HepG2 (cell line): ENCODE data around the gene RNF5. TPM values are rescaled to one million over a fixed set of nuclear protein-coding genes. Genes with fewer than 3 reads are reported as not detected.

Source experiments
- ATAC-seq: fragments of 200-7000 bp; cut with Tn5 transposase; 3 replicates; pipeline ENCODE4 v1.9.1; 2020; ENCODE audit warnings: mild to moderate bottlenecking, moderate library complexity
- BruUV-seq: library from RNA; stranded (reverse); fragments of 400-500 nt; replicated peaks from 2 replicates; lab custom pipeline; 2021; lab: Mats Ljungman, UMichigan
- CTCF ChIA-PET: fragments of 300-600 bp; formaldehyde crosslinking; extraction: SDS; loops from one replicate; lab custom pipeline; 2021; ENCODE audit warnings: low total read pairs, inconsistent platforms, low intra/inter-chr PET ratio; lab: Yijun Ruan, JAX
- POLR2A ChIA-PET: fragments of 350-600 bp; sonication (Branson Sonifier 250); formaldehyde crosslinking; loops from one replicate; lab custom pipeline; 2020; ENCODE audit warnings: antibody characterized with exemption, inconsistent platforms; lab: Yijun Ruan, JAX
- DNase-seq: peaks from one replicate; pipeline ENCODE4 v3.0.0-alpha.2; 2015; ENCODE audit warnings: low spot score
- FAIRE-seq: peaks from 3 replicates; lab custom pipeline; 2011; peaks lifted over from hg19 to GRCh38; lab: Jason Lieb, UNC
- H2AFZ ChIP-seq: one replicate; pipeline ENCODE4 v1.6.1; 2011; ENCODE audit warnings: low read length, inconsistent platforms
- H3K27ac ChIP-seq: fragments of 300-600 bp; 3 replicates; pipeline ENCODE4 v1.8.0; 2011; ENCODE audit warnings: mixed run types, mild to moderate bottlenecking, mixed read lengths, low read length, inconsistent platforms; ENCODE audit not compliant: insufficient read depth; ENCODE audit errors: extremely low read length
- H3K27me3 ChIP-seq, 2 experiments: fragments of 200-600 bp in 1 of 2; 2 replicates in 1 of 2; 3 replicates in 1 of 2; pipeline versions ENCODE4 v1.6.0 to v1.8.0; 2011; ENCODE audit warnings: low read length in 2 of 2, mild to moderate bottlenecking in 2 of 2, moderate library complexity in 2 of 2, inconsistent platforms in 1 of 2; ENCODE audit not compliant: insufficient read depth in 2 of 2, control insufficient read depth in 1 of 2
- H3K36me3 ChIP-seq, 2 experiments: fragments of 200-600 bp in 1 of 2; replicated peaks in 1 of 2; 2 replicates in 1 of 2; 3 replicates in 1 of 2; pipeline versions ENCODE4 v1.5.1 to v1.8.0; 2011; ENCODE audit warnings: low read length in 2 of 2, inconsistent platforms in 1 of 2; ENCODE audit not compliant: insufficient read depth in 2 of 2, control insufficient read depth in 1 of 2
- H3K4me1 ChIP-seq: 2 replicates; pipeline ENCODE4 v1.5.1; 2012; ENCODE audit warnings: low read length, inconsistent platforms; ENCODE audit not compliant: insufficient read depth
- H3K4me2 ChIP-seq: 2 replicates; pipeline ENCODE4 v1.6.0; 2011; ENCODE audit warnings: low read depth, low read length, inconsistent platforms
- H3K4me3 ChIP-seq, 3 experiments: fragments of 200-600 bp in 1 of 3; sonication (generic), shearing (Covaris generic) in 1 of 3; replicated peaks in 1 of 3; 2 replicates each; pipeline ENCODE4 v1.5.1; 2011 to 2016; ENCODE audit warnings: low read length in 3 of 3, inconsistent platforms in 2 of 3, low read depth in 2 of 3, mild to moderate bottlenecking in 2 of 3, control low read depth in 1 of 3, mixed read lengths in 1 of 3; ENCODE audit not compliant: insufficient read depth in 1 of 3
- H3K79me2 ChIP-seq: one replicate; pipeline ENCODE4 v1.6.1; 2011; ENCODE audit warnings: low read length, inconsistent platforms; ENCODE audit not compliant: insufficient read depth
- H3K9ac ChIP-seq: 2 replicates; pipeline ENCODE4 v1.6.0; 2011; ENCODE audit warnings: mild to moderate bottlenecking, low read depth, low read length, inconsistent platforms; ENCODE audit not compliant: insufficient read depth
- H3K9me3 ChIP-seq: 2 replicates; pipeline ENCODE4 v1.5.1; 2012; ENCODE audit warnings: mild to moderate bottlenecking, low read length
- H4K20me1 ChIP-seq: 2 replicates; pipeline ENCODE4 v1.6.0; 2011; ENCODE audit warnings: inconsistent platforms, mild to moderate bottlenecking, low read length, moderate library complexity; ENCODE audit not compliant: insufficient read depth
- BHLHE40 ChIP-seq: IDR thresholded peaks from 2 replicates; pipeline ENCODE4 v1.6.1; 2011; ENCODE audit warnings: low read length, improper control_type of control experiment
- GATAD1 ChIP-seq: IDR thresholded peaks from 2 replicates; pipeline ENCODE4 v1.6.1; 2016; ENCODE audit warnings: missing genetic modification reagents, missing compliant biosample characterization
- JUN ChIP-seq: sonication (generic); formaldehyde crosslinking; IDR thresholded peaks from 2 replicates; pipeline ENCODE4 v1.4.0; 2020; ENCODE audit warnings: mild to moderate bottlenecking, missing genetic modification reagents
- NFIB ChIP-seq: sonication (generic); formaldehyde crosslinking; IDR thresholded peaks from 2 replicates; pipeline ENCODE4 v1.9.0; 2021; ENCODE audit warnings: missing genetic modification reagents, mild to moderate bottlenecking, borderline replicate concordance
- NFIC ChIP-seq: IDR thresholded peaks from 2 replicates; pipeline ENCODE4 v1.6.1; 2012; ENCODE audit warnings: mild to moderate bottlenecking, low read length, inconsistent platforms
- RFXANK ChIP-seq: IDR thresholded peaks from 2 replicates; pipeline ENCODE4 v1.6.1; 2016
- SMAD9 ChIP-seq: sonication (generic); formaldehyde crosslinking; IDR thresholded peaks from 2 replicates; pipeline ENCODE4 v1.5.1; 2020; ENCODE audit warnings: mild to moderate bottlenecking, missing genetic modification reagents
- SP4 ChIP-seq: sonication (generic); formaldehyde crosslinking; IDR thresholded peaks from 2 replicates; pipeline ENCODE4 v1.8.1; 2023; ENCODE audit warnings: mild to moderate bottlenecking, missing genetic modification reagents
- TCF7 ChIP-seq: sonication (generic); IDR thresholded peaks from 2 replicates; pipeline ENCODE4 v1.6.1; 2016; ENCODE audit warnings: antibody characterized with exemption, low read depth
- ZNF3 ChIP-seq: IDR thresholded peaks from 2 replicates; pipeline ENCODE4 v1.7.0; 2017; ENCODE audit warnings: inconsistent platforms
- ZNF407 ChIP-seq: sonication (generic); formaldehyde crosslinking; IDR thresholded peaks from one replicate; pipeline ENCODE4 v1.5.1; 2020; ENCODE audit warnings: mild to moderate bottlenecking, missing genetic modification reagents; ENCODE audit errors: not compliant biosample characterization
- ZNF558 ChIP-seq: sonication (generic); formaldehyde crosslinking; IDR thresholded peaks from 2 replicates; pipeline ENCODE4 v1.9.0; 2022; ENCODE audit warnings: mild to moderate bottlenecking, missing genetic modification reagents, borderline replicate concordance
- ZNF576 ChIP-seq: sonication (generic); formaldehyde crosslinking; IDR thresholded peaks from 2 replicates; pipeline ENCODE4 v1.4.0; 2020; ENCODE audit warnings: mild to moderate bottlenecking, missing genetic modification reagents
- ZNF607 ChIP-seq: sonication (generic); formaldehyde crosslinking; IDR thresholded peaks from 2 replicates; pipeline ENCODE4 v1.5.1; 2020; ENCODE audit warnings: missing genetic modification reagents, mild to moderate bottlenecking, borderline replicate concordance
- ZNF619 ChIP-seq: sonication (generic); formaldehyde crosslinking; IDR thresholded peaks from 2 replicates; pipeline ENCODE4 v1.4.0; 2020; ENCODE audit warnings: mild to moderate bottlenecking, missing genetic modification reagents
- WGBS: methylation state at CpG from one replicate; pipeline ENCODE4 v1.1.6; 2017; ENCODE audit warnings: low lambda C conversion rate; 5-methylcytosine and 5-hydroxymethylcytosine counted together
- in situ Hi-C: cut with HindIII; loops from 2 replicates; pipeline ENCODE4 v1.10.0; 2017; ENCODE audit warnings: low pct_unique_long_range_greater_than_20kb; ENCODE audit not compliant: extremely low pct_ligation_motif_present
- intact Hi-C: fragments of 100-400 bp; cut with micrococcal nuclease; formaldehyde crosslinking; loops from one replicate; pipeline ENCODE4 v1.10.0; 2022; ENCODE audit not compliant: unreplicated experiment
- polyA plus RNA-seq, 8 experiments: library from polyadenylated mRNA; depleted of rRNA in 3 of 8; stranded (reverse) in 7 of 8; unstranded in 1 of 8; fragments of >200 nt; fragmentation: Illumina TruSeq in 4 of 8; extraction: Trizol in 4 of 8; gene quantifications; 2 replicates each; pipeline versions ENCODE4 v1.2.1 to v1.2.3, GENCODE V29; 2011 to 2016; ENCODE audit warnings: low read depth in 4 of 8, missing spikeins in 1 of 8, mixed read lengths in 1 of 8; ENCODE audit not compliant: insufficient read depth in 1 of 8
- total RNA-seq, 5 experiments: library from RNA; depleted of rRNA; stranded (reverse); fragments of >200 nt; fragmentation: Illumina TruSeq; extraction: Trizol; gene quantifications; 2 replicates each; pipeline ENCODE4 v1.2.3, GENCODE V29; 2016; ENCODE audit warnings: low read depth in 1 of 5

Gene RNF5
- total and polyA plus RNA-seq, 2 of the 13 experiments (the other 11 are each of a cell fraction or from before 2014, with no cell fraction given): 98.0 to 131 TPM

GRCh38 chr6:32215617-32216016 lies 37.4 kb downstream of the RNF5 start:
- in situ Hi-C loops (no loop called here), intact Hi-C loops (no loop called here)
- no TSS peak for BruUV-seq
- Histone ChIP-seq H3K9ac (no peak overlapping the region), H3K4me1 (peaks cover 4% of the 10 kb centered on the region), H3K4me3 (no peak overlapping the region), H3K79me2 (no peaks in the 10 kb centered on the region), H3K9me3 (no peaks in the 10 kb centered on the region), H3K27me3 (peaks cover 13 to 56% of the 10 kb centered on the region in 2 experiments; a peak in 4 of 5 replicates), H3K4me2 (no peak overlapping the region), H2AFZ (no peak overlapping the region), H4K20me1 (no peaks in the 10 kb centered on the region), H3K27ac (no peak overlapping the region), H3K36me3 (no peaks in the 10 kb centered on the region)
- no peak for ATAC-seq
- TF ChIP-seq ZNF576 (CRISPR knock-in tag) (no peak), TCF7 (no peak), SMAD9 (CRISPR knock-in tag) (no peak), ZNF558 (no peak), GATAD1 (CRISPR knock-in tag) (no peak), ZNF619 (CRISPR knock-in tag) (no peak), NFIC (no peak), RFXANK (no peak), SP4 (no peak), ZNF407 (CRISPR knock-in tag) (no peak), NFIB (CRISPR knock-in tag) (no peak), BHLHE40 (no peak), ZNF3 (CRISPR knock-in tag) (no peak), JUN (CRISPR knock-in tag) (no peak), ZNF607 (no peak)
- ChIA-PET CTCF (no interaction called here), POLR2A (no interaction called here)
- WGBS: 80% methylated on average over 4 of the region's 4 CpGs
- no peak for FAIRE-seq
- no peak for DNase-seq
